Ovary (tissue), 10 donors: Measurements from ENCODE around the gene RFX3. TPM values are rescaled to one million over a fixed set of nuclear protein-coding genes. Genes with fewer than 3 reads are reported as not detected.

ENCODE experiments used
- DNase-seq, 5 donors: peaks; one replicate each; pipeline ENCODE4 v3.0.0-alpha.2; 2019 to 2020
- H3K27ac ChIP-seq, 2 donors: fragments of 200-600 bp; one replicate each; pipeline versions ENCODE4 v1.5.1 to v1.8.0; 2019 to 2022
- H3K27me3 ChIP-seq: fragments of 200-600 bp; one replicate; pipeline ENCODE4 v1.8.0; 2022
- H3K36me3 ChIP-seq: fragments of 200-600 bp; sonication (generic); one replicate; pipeline ENCODE4 v1.5.1; 2019
- H3K4me1 ChIP-seq: one replicate; pipeline ENCODE4 v1.8.1; 2013; ENCODE audit warnings: mild to moderate bottlenecking, moderate library complexity; ENCODE audit not compliant: insufficient read depth
- H3K4me3 ChIP-seq: fragments of 200-600 bp; sonication (generic); one replicate; pipeline ENCODE4 v1.5.1; 2017
- H3K9me3 ChIP-seq, 2 donors: fragments of 200-600 bp in 1 of 2; sonication (generic) in 1 of 2; one replicate each; pipeline versions ENCODE4 v1.5.1 to v1.8.1; 2013 to 2019; ENCODE audit warnings: mild to moderate bottlenecking in 1 of 2, moderate library complexity in 1 of 2
- EP300 ChIP-seq: sonication (generic); formaldehyde crosslinking; IDR thresholded peaks from one replicate; pipeline ENCODE4 v1.6.1; 2017; ENCODE audit warnings: antibody characterized with exemption
- POLR2A ChIP-seq: fragments of 450-650 bp; IDR thresholded peaks from one replicate; pipeline ENCODE4 v1.6.1; 2017; ENCODE audit warnings: antibody characterized with exemption, mild to moderate bottlenecking, moderate library complexity
- WGBS, 3 donors: extraction: QIAGEN DNeasy Blood & Tissue Kit in 1 of 3; methylation state at CpG; one replicate each; pipeline versions ENCODE4 v1.1.5 to v1.1.7; 2013 to 2017; 5-methylcytosine and 5-hydroxymethylcytosine counted together
- intact Hi-C, 4 donors: fragments of 100-400 bp; cut with DNase I; formaldehyde crosslinking; loops; one replicate each; pipeline versions ENCODE4 v1.11.0 to v1.15.1; 2022 to 2023
- long read RNA-seq, 3 donors: library from polyadenylated mRNA in 2 of 3; unstranded in 2 of 3; transcript quantifications; one replicate each; pipeline ENCODE4 v2.0.0 and lab custom pipeline, GENCODE V29; 2021 to 2026
- polyA plus RNA-seq, 2 donors: library from polyadenylated mRNA; stranded (reverse); fragments of 200-250 nt in 1 of 2; fragments of 350-450 nt in 1 of 2; fragmentation: Illumina TruSeq in 1 of 2; extraction: RNeasy Lipid Tissue Mini Kit (QIAGEN cat#74804) in 1 of 2; gene quantifications; one replicate each; pipeline ENCODE4 v1.2.3, GENCODE V29; 2013 to 2014
- total RNA-seq, 7 donors: library from RNA; depleted of rRNA in 2 of 7; stranded (reverse); fragments of >200 nt in 2 of 7; fragmentation: NEBNext Ultra II Directional in 3 of 7; extraction: Animal tissue kit (Norgen Biotek cat#: 25700) in 3 of 7; gene quantifications; one replicate each; pipeline versions ENCODE4 v1.1.0 to v1.2.4, GENCODE V29; 2016 to 2023
- TF ChIP-seq, protein P1 (sequence below), 3 donors: fragments of 450-650 bp in 2 of 3; fragments of 200-600 bp in 1 of 3; IDR thresholded peaks; one replicate each; pipeline versions ENCODE4 v1.5.1 to v1.8.0; 2016 to 2022; ENCODE audit warnings: antibody characterized with exemption in 3 of 3, mild to moderate bottlenecking in 1 of 3
- donor health status: DM: no; HTN: no; CAD: no; lungs with moderate emphysema.
- donor health status: DM: no; HTN: no; CAD: no.
- donor health status: Bipolar disorder and iron deficiency.
- donor health status: DM: yes; HTN: yes; CAD: no.
- donor health status: DM: no; HTN: no; CAD: no.
- donor health status: DM: yes; HTN: yes; CAD: no.

Gene RFX3
- total RNA-seq = 10 to 100 TPM in 6 of 7 donors, 1 to 10 TPM in 1; 8.8 to 22.7 (median 15.9) TPM
- 1 to 10 TPM; 2.6 to 3.4 TPM for polyA plus RNA-seq
- long read RNA-seq, donor 1, partial matches to known transcripts = 4 of 9 reads
- long read RNA-seq, donor 1, other reads (novel, unspliced or antisense) = 5 of 9 reads
- long read RNA-seq, donor 2, full-length matches to known transcripts = 1 of 1 reads
- long read RNA-seq, donor 2, partial matches to known transcripts = 0 of 1 reads
- long read RNA-seq, donor 2, other reads (novel, unspliced or antisense) = 0 of 1 reads
- long read RNA-seq, donor 3, partial matches to known transcripts = 0 of 1 reads
- long read RNA-seq, donor 3, other reads (novel, unspliced or antisense) = 1 of 1 reads

- Histone ChIP-seq H3K27ac (peak within 1 kb of the TSS; percentile 100), H3K4me3 (peak within 1 kb of the TSS; percentile 82), H3K4me1 (no peaks in the 10 kb centered on the region), H3K27me3 (no peaks in the 10 kb centered on the region), H3K9me3 (no peaks in the 10 kb centered on the region), H3K36me3 (no peaks in the 10 kb centered on the region)
- WGBS, 3 donors = 0 to 3% (median 2%) methylated on average over 22 to 24 of the region's 24 CpGs
- peak; percentile 90 to 95 (median 92) for DNase-seq
- TF ChIP-seq POLR2A (no peak), EP300 (no peak)
- TF ChIP-seq, protein P1, sequence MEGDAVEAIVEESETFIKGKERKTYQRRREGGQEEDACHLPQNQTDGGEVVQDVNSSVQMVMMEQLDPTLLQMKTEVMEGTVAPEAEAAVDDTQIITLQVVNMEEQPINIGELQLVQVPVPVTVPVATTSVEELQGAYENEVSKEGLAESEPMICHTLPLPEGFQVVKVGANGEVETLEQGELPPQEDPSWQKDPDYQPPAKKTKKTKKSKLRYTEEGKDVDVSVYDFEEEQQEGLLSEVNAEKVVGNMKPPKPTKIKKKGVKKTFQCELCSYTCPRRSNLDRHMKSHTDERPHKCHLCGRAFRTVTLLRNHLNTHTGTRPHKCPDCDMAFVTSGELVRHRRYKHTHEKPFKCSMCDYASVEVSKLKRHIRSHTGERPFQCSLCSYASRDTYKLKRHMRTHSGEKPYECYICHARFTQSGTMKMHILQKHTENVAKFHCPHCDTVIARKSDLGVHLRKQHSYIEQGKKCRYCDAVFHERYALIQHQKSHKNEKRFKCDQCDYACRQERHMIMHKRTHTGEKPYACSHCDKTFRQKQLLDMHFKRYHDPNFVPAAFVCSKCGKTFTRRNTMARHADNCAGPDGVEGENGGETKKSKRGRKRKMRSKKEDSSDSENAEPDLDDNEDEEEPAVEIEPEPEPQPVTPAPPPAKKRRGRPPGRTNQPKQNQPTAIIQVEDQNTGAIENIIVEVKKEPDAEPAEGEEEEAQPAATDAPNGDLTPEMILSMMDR (IDR thresholded peaks at IDR 0.05) = no peak
- intact Hi-C loops = loop anchor here in 1 of 4 donors (10.0 kb wide), 1 partner anchor 769 kb away; no protein-coding TSS in a partner anchor
These were observed at the start of gene RFX3 for GRCh38 chr9:3525836-3526164. TSS of gene RFX3 (minus strand) at chr9:3526001. CDS start at chr9:3395588, 130,413 bp downstream.

- no peaks in the 10 kb centered on the region for H3K36me3 ChIP-seq
- WGBS, 3 donors = 83 to 95% (median 92%) methylated on average over 1 of the region's 1 CpG
- TF ChIP-seq POLR2A (no peak), EP300 (no peak)
- TF ChIP-seq, protein P1 (IDR thresholded peaks at IDR 0.05) = no peak
- intact Hi-C loops = no loop called here
- H3K27ac ChIP-seq = no peak overlapping the region
- no peak for DNase-seq
- H3K4me1 ChIP-seq = no peaks in the 10 kb centered on the region
- no peaks in the 10 kb centered on the region for H3K9me3 ChIP-seq
- H3K27me3 ChIP-seq = no peaks in the 10 kb centered on the region
- H3K4me3 ChIP-seq = no peak overlapping the region
These were observed 45.7 kb upstream of the RFX3 start for GRCh38 chr9:3571500-3571899.

- DNase-seq = no peak
- Histone ChIP-seq H3K9me3 (no peaks in the 10 kb centered on the region), H3K36me3 (no peaks in the 10 kb centered on the region), H3K27ac (no peak overlapping the region), H3K4me3 (no peak overlapping the region), H3K4me1 (no peaks in the 10 kb centered on the region), H3K27me3 (no peaks in the 10 kb centered on the region)
- 93 to 97% (median 94%) methylated on average over 1 of the region's 1 CpG for WGBS, 3 donors
- TF ChIP-seq, protein P1 (IDR thresholded peaks at IDR 0.05) = no peak
- TF ChIP-seq EP300 (no peak), POLR2A (no peak)
- intact Hi-C loops = no loop called here
These were observed 43.7 kb upstream of the RFX3 start for GRCh38 chr9:3569529-3569928.

- TF ChIP-seq, protein P1 (IDR thresholded peaks at IDR 0.05) = no peak
- TF ChIP-seq EP300 (no peak), POLR2A (no peak)
- intact Hi-C loops = no loop called here
- Histone ChIP-seq H3K9me3 (no peaks in the 10 kb centered on the region), H3K36me3 (no peaks in the 10 kb centered on the region), H3K4me3 (no peak overlapping the region), H3K27ac (no peak overlapping the region), H3K27me3 (no peaks in the 10 kb centered on the region), H3K4me1 (no peaks in the 10 kb centered on the region)
- DNase-seq = no peak
- WGBS, 3 donors = 86 to 91% (median 90%) methylated on average over 6 of the region's 6 CpGs
These were observed 42.2 kb upstream of the RFX3 start for GRCh38 chr9:3567988-3568387.
